A549 (cell line): ENCODE measurements around the gene KCNRG. TPM values are rescaled to one million over a fixed set of nuclear protein-coding genes. Genes with fewer than 3 reads are reported as not detected.

Experiments used
- FOSL2 ChIP-seq, 2 experiments: fragments of 450-650 bp in 1 of 2; fragments of >200 bp in 1 of 2; sonication (Bioruptor Twin) in 1 of 2; formaldehyde crosslinking; IDR thresholded peaks; 2 replicates each; pipeline versions ENCODE4 v1.5.0 to v1.6.1; 2016 to 2020; ENCODE audit warnings: mild to moderate bottlenecking in 1 of 2, moderate library complexity in 1 of 2
- MAFK ChIP-seq: fragments of 450-650 bp; IDR thresholded peaks from 2 replicates; pipeline ENCODE4 v1.6.1; 2014; ENCODE audit not compliant: partially characterized antibody
- ZNF302 ChIP-seq: fragments of 250-450 bp; sonication (Bioruptor Pico); IDR thresholded peaks from 2 replicates; pipeline ENCODE4 v1.9.0; 2021; ENCODE audit warnings: inconsistent platforms, mild to moderate bottlenecking, moderate library complexity
- polyA plus RNA-seq, 4 experiments: library from polyadenylated mRNA; depleted of rRNA in 3 of 4; stranded (reverse); fragments of >200 nt; fragmentation: RNase III in 1 of 4; extraction: RNeasy Plus Mini Kit Qiagen cat#74134 plus additional on column Dnase treatment in 1 of 4; gene quantifications; 2 replicates in 3 of 4; 3 replicates in 1 of 4; pipeline ENCODE4 v1.2.3, GENCODE V29; 2011 to 2017
- small RNA-seq, 6 experiments: library from RNA; depleted of rRNA; stranded (forward); fragments of <200 nt; gene quantifications; one replicate each; pipeline ENCODE3, GENCODE V24; 2012
- TF ChIP-seq, protein P1 (sequence below): fragments of 200-600 bp; sonication (generic); IDR thresholded peaks from 2 replicates; pipeline ENCODE4 v1.6.1; 2016; ENCODE audit warnings: antibody characterized with exemption, mild to moderate bottlenecking, moderate library complexity

The KCNRG gene
- polyA plus RNA-seq, 2 of the 4 experiments (the other 2 are of a cell fraction), result 0.53 to 1.5 TPM

DNA sequence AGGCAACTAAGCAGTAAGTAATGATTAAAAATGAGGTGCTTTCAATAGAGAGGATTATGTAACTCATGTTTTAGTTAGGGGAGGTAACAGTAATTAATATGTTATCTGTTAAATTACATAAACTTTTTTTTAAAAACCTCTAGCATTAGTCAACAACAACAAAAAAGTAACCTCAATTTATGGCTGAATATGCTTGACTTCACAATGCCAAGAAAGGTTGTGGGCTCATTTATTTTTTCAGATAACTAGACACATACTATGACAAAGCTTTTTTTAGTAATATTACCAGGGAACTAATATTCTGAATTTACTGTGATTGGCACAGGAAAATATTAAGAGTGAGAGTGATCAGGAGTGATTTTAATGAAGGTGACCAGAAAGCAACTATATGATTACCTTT, 54.9 kb downstream of the KCNRG start (continued):
- TF ChIP-seq, protein P1, sequence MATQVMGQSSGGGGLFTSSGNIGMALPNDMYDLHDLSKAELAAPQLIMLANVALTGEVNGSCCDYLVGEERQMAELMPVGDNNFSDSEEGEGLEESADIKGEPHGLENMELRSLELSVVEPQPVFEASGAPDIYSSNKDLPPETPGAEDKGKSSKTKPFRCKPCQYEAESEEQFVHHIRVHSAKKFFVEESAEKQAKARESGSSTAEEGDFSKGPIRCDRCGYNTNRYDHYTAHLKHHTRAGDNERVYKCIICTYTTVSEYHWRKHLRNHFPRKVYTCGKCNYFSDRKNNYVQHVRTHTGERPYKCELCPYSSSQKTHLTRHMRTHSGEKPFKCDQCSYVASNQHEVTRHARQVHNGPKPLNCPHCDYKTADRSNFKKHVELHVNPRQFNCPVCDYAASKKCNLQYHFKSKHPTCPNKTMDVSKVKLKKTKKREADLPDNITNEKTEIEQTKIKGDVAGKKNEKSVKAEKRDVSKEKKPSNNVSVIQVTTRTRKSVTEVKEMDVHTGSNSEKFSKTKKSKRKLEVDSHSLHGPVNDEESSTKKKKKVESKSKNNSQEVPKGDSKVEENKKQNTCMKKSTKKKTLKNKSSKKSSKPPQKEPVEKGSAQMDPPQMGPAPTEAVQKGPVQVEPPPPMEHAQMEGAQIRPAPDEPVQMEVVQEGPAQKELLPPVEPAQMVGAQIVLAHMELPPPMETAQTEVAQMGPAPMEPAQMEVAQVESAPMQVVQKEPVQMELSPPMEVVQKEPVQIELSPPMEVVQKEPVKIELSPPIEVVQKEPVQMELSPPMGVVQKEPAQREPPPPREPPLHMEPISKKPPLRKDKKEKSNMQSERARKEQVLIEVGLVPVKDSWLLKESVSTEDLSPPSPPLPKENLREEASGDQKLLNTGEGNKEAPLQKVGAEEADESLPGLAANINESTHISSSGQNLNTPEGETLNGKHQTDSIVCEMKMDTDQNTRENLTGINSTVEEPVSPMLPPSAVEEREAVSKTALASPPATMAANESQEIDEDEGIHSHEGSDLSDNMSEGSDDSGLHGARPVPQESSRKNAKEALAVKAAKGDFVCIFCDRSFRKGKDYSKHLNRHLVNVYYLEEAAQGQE, result no peak
- TF ChIP-seq MAFK (no peak), ZNF302 (CRISPR knock-in tag) (no peak), FOSL2 (IDR thresholded peaks at IDR 0.05) (no peak), FOSL2 (CRISPR knock-in tag; IDR thresholded peaks at IDR 0.05) (no peak)

Small RNA genes lying within 50 kb of the gene (small RNA-seq; reads per million reads assigned to genes)
- gene MIR16-1 (0.78 to 559 (median 47.4) reads per million in 6 experiments), gene MIR3613 (0 to 22.1 (median 3.8) reads per million in 6 experiments), gene RF02105 (0 reads per million in 6 experiments), gene RF02106 (0 reads per million in 6 experiments), gene RF02107 (0 reads per million in 6 experiments), gene RF02108 (0 reads per million in 6 experiments)

Other genes starting within 250 kb of the KCNRG start
- gene KPNA3, start 222.8 kb upstream of the KCNRG start, polyA plus RNA-seq (2011; rRNA removed), result 28.5 and 31.4 TPM in 2 replicates
- gene KPNA3, start 222.8 kb upstream of the KCNRG start, polyA plus RNA-seq (2017; fragmentation: RNase III; extraction: RNeasy Plus Mini Kit Qiagen cat#74134 plus additional on column Dnase treatment), result 29.3 to 30.4 TPM (median 30.1 TPM) in 3 replicates
- 9.0 and 11.6 TPM in 2 replicates for gene SPRYD7, start 79.1 kb upstream of the KCNRG start, polyA plus RNA-seq (2011; rRNA removed)
- 12.3 to 14.4 TPM (median 13.6 TPM) in 3 replicates for gene SPRYD7, start 79.1 kb upstream of the KCNRG start, polyA plus RNA-seq (2017; fragmentation: RNase III; extraction: RNeasy Plus Mini Kit Qiagen cat#74134 plus additional on column Dnase treatment)
- 22.4 and 23.0 TPM in 2 replicates for gene TRIM13, start 18.4 kb upstream of the KCNRG start, polyA plus RNA-seq (2011; rRNA removed)
- gene TRIM13, start 18.4 kb upstream of the KCNRG start, polyA plus RNA-seq (2017; fragmentation: RNase III; extraction: RNeasy Plus Mini Kit Qiagen cat#74134 plus additional on column Dnase treatment), result 10.2 to 12.5 TPM (median 10.9 TPM) in 3 replicates